ENCODE measurements around the gene ARFGEF2.

ARFGEF2 gene

GRCh38 chr20:48948612-48949011 lies 27.1 kb downstream of the ARFGEF2 start:
- Histone ChIP-seq H3K4me3 (ENCODE audit: insufficient read depth in 1 of 2, low read depth in 1 of 2, low read length in 2 of 2) (no peak overlapping the region), H3K4me2 (ENCODE audit: low read length, poor library complexity, severe bottlenecking) (no peak overlapping the region), H2AFZ (ENCODE audit: low read depth, low read length) (no peak overlapping the region), H3K4me1 (ENCODE audit: control insufficient read depth, insufficient read depth, low read depth, low read length) (peaks cover 4% of the 10 kb centered on the region), H3K4ac (ENCODE audit: low read depth in 1 of 2, low read length in 2 of 2) (no peak overlapping the region), H4K8ac (ENCODE audit: low read length) (no peak overlapping the region), H3K36me3 (ENCODE audit: control insufficient read depth in 1 of 2, insufficient read depth in 2 of 2, low read depth in 1 of 2, low read length in 2 of 2) (peaks cover 37 to 81% of the 10 kb centered on the region in 2 experiments), H4K91ac (ENCODE audit: low read length) (no peak overlapping the region), H3K79me1 (replicated peaks; ENCODE audit: low read length, poor library complexity, severe bottlenecking) (peaks cover 41% of the 10 kb centered on the region), H3K27ac (ENCODE audit: low read length, poor library complexity, severe bottlenecking) (no peak overlapping the region), H2AK5ac (ENCODE audit: low read length, severe bottlenecking) (no peak overlapping the region), H2BK5ac (ENCODE audit: low read depth, low read length, poor library complexity, severe bottlenecking) (no peak overlapping the region), H3K9ac (ENCODE audit: low read length) (no peak overlapping the region), H3K14ac (ENCODE audit: low read length in 2 of 2) (no peak overlapping the region), H3K18ac (ENCODE audit: low read depth in 1 of 2, low read length in 2 of 2) (no peak overlapping the region), H3K9me3 (ENCODE audit: control insufficient read depth, low read length) (no peaks in the 10 kb centered on the region), H2BK12ac (ENCODE audit: low read length in 2 of 2) (no peak overlapping the region), H2BK15ac (ENCODE audit: low read depth, poor library complexity, severe bottlenecking) (no peak overlapping the region), H3K23ac (ENCODE audit: low read length in 2 of 2) (no peak overlapping the region), H3K27me3 (ENCODE audit: control insufficient read depth in 1 of 2, insufficient read depth in 1 of 2, low read length in 2 of 2) (no peaks in the 10 kb centered on the region), H2BK120ac (ENCODE audit: low read depth, low read length) (no peak overlapping the region)
- no peak for DNase-seq
- WGBS, result 96% methylated on average over 5 of the region's 6 CpGs

GRCh38 chr20:48949304-48950170 lies 28.0 kb downstream of the ARFGEF2 start:
- H3K27me3 ChIP-seq (ENCODE audit: control insufficient read depth in 1 of 2, insufficient read depth in 1 of 2, low read length in 2 of 2), result no peaks in the 10 kb centered on the region
- no peak overlapping the region for H3K4me3 ChIP-seq (ENCODE audit: insufficient read depth in 1 of 2, low read depth in 1 of 2, low read length in 2 of 2)
- no peak overlapping the region for H3K9ac ChIP-seq (ENCODE audit: low read length)
- no peak overlapping the region for H3K4ac ChIP-seq (ENCODE audit: low read depth in 1 of 2, low read length in 2 of 2)
- peaks cover 4% of the 10 kb centered on the region for H3K4me1 ChIP-seq (ENCODE audit: control insufficient read depth, insufficient read depth, low read depth, low read length)
- H4K8ac ChIP-seq (ENCODE audit: low read length), result no peak overlapping the region
- no peak overlapping the region for H3K18ac ChIP-seq (ENCODE audit: low read depth in 1 of 2, low read length in 2 of 2)
- no peak overlapping the region for H2BK15ac ChIP-seq (ENCODE audit: low read depth, poor library complexity, severe bottlenecking)
- H3K4me2 ChIP-seq (ENCODE audit: low read length, poor library complexity, severe bottlenecking), result no peak overlapping the region
- 92% methylated on average over 6 of the region's 7 CpGs for WGBS
- no peak overlapping the region for H2BK120ac ChIP-seq (ENCODE audit: low read depth, low read length)
- no peak overlapping the region for H2AK5ac ChIP-seq (ENCODE audit: low read length, severe bottlenecking)
- DNase-seq, result no peak
- no peak overlapping the region for H3K27ac ChIP-seq (ENCODE audit: low read length, poor library complexity, severe bottlenecking)
- H3K9me3 ChIP-seq (ENCODE audit: control insufficient read depth, low read length), result no peaks in the 10 kb centered on the region
- H3K36me3 ChIP-seq (ENCODE audit: control insufficient read depth in 1 of 2, insufficient read depth in 2 of 2, low read depth in 1 of 2, low read length in 2 of 2), result peaks cover 37 to 83% of the 10 kb centered on the region in 2 experiments
- H2BK5ac ChIP-seq (ENCODE audit: low read depth, low read length, poor library complexity, severe bottlenecking), result no peak overlapping the region
- H2BK12ac ChIP-seq (ENCODE audit: low read length in 2 of 2), result no peak overlapping the region
- H3K23ac ChIP-seq (ENCODE audit: low read length in 2 of 2), result no peak overlapping the region
- peaks cover 38% of the 10 kb centered on the region for H3K79me1 ChIP-seq (replicated peaks; ENCODE audit: low read length, poor library complexity, severe bottlenecking)
- H4K91ac ChIP-seq (ENCODE audit: low read length), result no peak overlapping the region
- H3K14ac ChIP-seq (ENCODE audit: low read length in 2 of 2), result no peak overlapping the region
- no peak overlapping the region for H2AFZ ChIP-seq (ENCODE audit: low read depth, low read length)

- no peak overlapping the region for H3K23ac ChIP-seq (ENCODE audit: low read length in 2 of 2)
- no peak for DNase-seq
- no peak overlapping the region for H3K18ac ChIP-seq (ENCODE audit: low read depth in 1 of 2, low read length in 2 of 2)
- no peak overlapping the region for H3K4me3 ChIP-seq (ENCODE audit: insufficient read depth in 1 of 2, low read depth in 1 of 2, low read length in 2 of 2)
- H2BK5ac ChIP-seq (ENCODE audit: low read depth, low read length, poor library complexity, severe bottlenecking), result no peak overlapping the region
- H3K27me3 ChIP-seq (ENCODE audit: control insufficient read depth in 1 of 2, insufficient read depth in 1 of 2, low read length in 2 of 2), result no peaks in the 10 kb centered on the region
- no peak overlapping the region for H2AK5ac ChIP-seq (ENCODE audit: low read length, severe bottlenecking)
- H3K4ac ChIP-seq (ENCODE audit: low read depth in 1 of 2, low read length in 2 of 2), result no peak overlapping the region
- no peak overlapping the region for H4K8ac ChIP-seq (ENCODE audit: low read length)
- H3K9me3 ChIP-seq (ENCODE audit: control insufficient read depth, low read length), result no peaks in the 10 kb centered on the region
- no peak overlapping the region for H2BK12ac ChIP-seq (ENCODE audit: low read length in 2 of 2)
- H2AFZ ChIP-seq (ENCODE audit: low read depth, low read length), result no peak overlapping the region
- H2BK120ac ChIP-seq (ENCODE audit: low read depth, low read length), result no peak overlapping the region
- H3K4me1 ChIP-seq (ENCODE audit: control insufficient read depth, insufficient read depth, low read depth, low read length), result peaks cover 1% of the 10 kb centered on the region
- H4K91ac ChIP-seq (ENCODE audit: low read length), result no peak overlapping the region
- peaks cover 39 to 83% of the 10 kb centered on the region in 2 experiments for H3K36me3 ChIP-seq (ENCODE audit: control insufficient read depth in 1 of 2, insufficient read depth in 2 of 2, low read depth in 1 of 2, low read length in 2 of 2)
- H3K9ac ChIP-seq (ENCODE audit: low read length), result no peak overlapping the region
- no peak overlapping the region for H3K14ac ChIP-seq (ENCODE audit: low read length in 2 of 2)
- peaks cover 40% of the 10 kb centered on the region for H3K79me1 ChIP-seq (replicated peaks; ENCODE audit: low read length, poor library complexity, severe bottlenecking)
- 97% methylated on average over 10 of the region's 10 CpGs for WGBS
- H3K4me2 ChIP-seq (ENCODE audit: low read length, poor library complexity, severe bottlenecking), result no peak overlapping the region
- H3K27ac ChIP-seq (ENCODE audit: low read length, poor library complexity, severe bottlenecking), result no peak overlapping the region
- H2BK15ac ChIP-seq (ENCODE audit: low read depth, poor library complexity, severe bottlenecking), result no peak overlapping the region
Observed at GRCh38 chr20:48951041-48951440, 29.5 kb downstream of the ARFGEF2 start.

GRCh38 chr20:48951646-48952045 lies 30.1 kb downstream of the ARFGEF2 start:
- H2AK5ac ChIP-seq (ENCODE audit: low read length, severe bottlenecking), result no peak overlapping the region
- H3K18ac ChIP-seq (ENCODE audit: low read depth in 1 of 2, low read length in 2 of 2), result no peak overlapping the region
- no peaks in the 10 kb centered on the region for H3K4me1 ChIP-seq (ENCODE audit: control insufficient read depth, insufficient read depth, low read depth, low read length)
- no peak overlapping the region for H3K14ac ChIP-seq (ENCODE audit: low read length in 2 of 2)
- 100% methylated on average over 2 of the region's 4 CpGs for WGBS
- peaks cover 38% of the 10 kb centered on the region for H3K79me1 ChIP-seq (replicated peaks; ENCODE audit: low read length, poor library complexity, severe bottlenecking)
- H3K4me3 ChIP-seq (ENCODE audit: insufficient read depth in 1 of 2, low read depth in 1 of 2, low read length in 2 of 2), result no peak overlapping the region
- H2BK12ac ChIP-seq (ENCODE audit: low read length in 2 of 2), result no peak overlapping the region
- no peaks in the 10 kb centered on the region for H3K27me3 ChIP-seq (ENCODE audit: control insufficient read depth in 1 of 2, insufficient read depth in 1 of 2, low read length in 2 of 2)
- H3K9me3 ChIP-seq (ENCODE audit: control insufficient read depth, low read length), result no peaks in the 10 kb centered on the region
- no peak overlapping the region for H3K23ac ChIP-seq (ENCODE audit: low read length in 2 of 2)
- H2BK15ac ChIP-seq (ENCODE audit: low read depth, poor library complexity, severe bottlenecking), result no peak overlapping the region
- H3K36me3 ChIP-seq (ENCODE audit: control insufficient read depth in 1 of 2, insufficient read depth in 2 of 2, low read depth in 1 of 2, low read length in 2 of 2), result peaks cover 44 to 87% of the 10 kb centered on the region in 2 experiments
- no peak overlapping the region for H3K27ac ChIP-seq (ENCODE audit: low read length, poor library complexity, severe bottlenecking)
- no peak overlapping the region for H2BK5ac ChIP-seq (ENCODE audit: low read depth, low read length, poor library complexity, severe bottlenecking)
- no peak for DNase-seq
- no peak overlapping the region for H4K91ac ChIP-seq (ENCODE audit: low read length)
- H2AFZ ChIP-seq (ENCODE audit: low read depth, low read length), result no peak overlapping the region
- H3K4me2 ChIP-seq (ENCODE audit: low read length, poor library complexity, severe bottlenecking), result no peak overlapping the region
- H3K4ac ChIP-seq (ENCODE audit: low read depth in 1 of 2, low read length in 2 of 2), result no peak overlapping the region
- H2BK120ac ChIP-seq (ENCODE audit: low read depth, low read length), result no peak overlapping the region
- no peak overlapping the region for H3K9ac ChIP-seq (ENCODE audit: low read length)
- no peak overlapping the region for H4K8ac ChIP-seq (ENCODE audit: low read length)
